Keratinocyte (primary cell): ENCODE data around the gene HEPN1. TPM values are rescaled to one million over a fixed set of nuclear protein-coding genes. Genes with fewer than 3 reads are reported as not detected.

ENCODE experiments used
- DNase-seq: peaks from one replicate; pipeline ENCODE4 v3.0.0-alpha.2; 2011; ENCODE audit warnings: low read depth, missing footprints, low spot score
- FAIRE-seq: peaks from 2 replicates; lab custom pipeline; 2011; peaks lifted over from hg19 to GRCh38; lab: Jason Lieb, UNC
- H2AFZ ChIP-seq: 2 replicates; pipeline ENCODE4 v1.6.0; 2012; ENCODE audit warnings: low read length, control low read depth, inconsistent platforms; ENCODE audit not compliant: control insufficient read depth
- H3K27ac ChIP-seq: 2 replicates; pipeline ENCODE4 v1.5.1; 2011; ENCODE audit warnings: low read length; ENCODE audit not compliant: control insufficient read depth, insufficient read depth
- H3K27me3 ChIP-seq: 3 replicates; pipeline ENCODE4 v1.6.0; 2011; ENCODE audit warnings: low read length; ENCODE audit not compliant: control insufficient read depth, insufficient read depth; ENCODE audit errors: extremely low read depth
- H3K36me3 ChIP-seq, 2 experiments: 2 replicates in 1 of 2; 3 replicates in 1 of 2; pipeline ENCODE4 v1.5.1; 2011; ENCODE audit warnings: low read length in 2 of 2, mild to moderate bottlenecking in 1 of 2; ENCODE audit not compliant: control insufficient read depth in 2 of 2, insufficient read depth in 2 of 2; ENCODE audit errors: extremely low read depth in 1 of 2
- H3K4me1 ChIP-seq: 3 replicates; pipeline ENCODE4 v1.5.1; 2011; ENCODE audit warnings: low read length; ENCODE audit not compliant: control insufficient read depth, insufficient read depth; ENCODE audit errors: extremely low read depth
- H3K4me2 ChIP-seq: 3 replicates; pipeline ENCODE4 v1.6.0; 2011; ENCODE audit warnings: low read depth, low read length; ENCODE audit not compliant: control insufficient read depth, insufficient read depth; ENCODE audit errors: extremely low read depth
- H3K4me3 ChIP-seq, 3 experiments: fragments of 200-600 bp in 1 of 3; sonication (generic) in 1 of 3; 2 replicates in 2 of 3; 3 replicates in 1 of 3; pipeline ENCODE4 v1.5.1; 2011 to 2016; ENCODE audit warnings: low read length in 3 of 3, mild to moderate bottlenecking in 3 of 3, control low read depth in 2 of 3, inconsistent platforms in 1 of 3, low read depth in 1 of 3, mixed read lengths in 1 of 3, mixed run types in 1 of 3, moderate library complexity in 1 of 3; ENCODE audit not compliant: control insufficient read depth in 2 of 3, insufficient read depth in 2 of 3; ENCODE audit errors: extremely low read depth in 1 of 3
- H3K79me2 ChIP-seq: 2 replicates; pipeline ENCODE4 v1.6.0; 2012; ENCODE audit warnings: low read length; ENCODE audit not compliant: control insufficient read depth, insufficient read depth
- H3K9ac ChIP-seq: 3 replicates; pipeline ENCODE4 v1.6.0; 2011; ENCODE audit warnings: low read length; ENCODE audit not compliant: control insufficient read depth, insufficient read depth; ENCODE audit errors: extremely low read depth
- H3K9me1 ChIP-seq: 3 replicates; pipeline ENCODE4 v1.6.0; 2011; ENCODE audit warnings: low read length; ENCODE audit not compliant: control insufficient read depth, insufficient read depth; ENCODE audit errors: extremely low read depth
- H3K9me3 ChIP-seq: 2 replicates; pipeline ENCODE4 v1.5.1; 2012; ENCODE audit warnings: low read depth, low read length; ENCODE audit not compliant: control insufficient read depth
- H4K20me1 ChIP-seq: 3 replicates; pipeline ENCODE4 v1.6.0; 2011; ENCODE audit warnings: low read length; ENCODE audit not compliant: control insufficient read depth, insufficient read depth; ENCODE audit errors: extremely low read depth
- CTCF ChIP-seq, 3 experiments: IDR thresholded peaks in 1 of 3; conservative IDR thresholded peaks in 1 of 3; optimal IDR thresholded peaks in 1 of 3; 2 replicates in 2 of 3; 3 replicates in 1 of 3; pipeline versions ENCODE3 to v1.5.1; 2011; ENCODE audit warnings: low read length in 3 of 3, mild to moderate bottlenecking in 3 of 3, moderate library complexity in 2 of 3, control low read depth in 1 of 3, inconsistent platforms in 1 of 3; ENCODE audit not compliant: insufficient read depth in 2 of 3; ENCODE audit errors: extremely low read depth in 1 of 3
- EZH2 ChIP-seq: IDR thresholded peaks from one replicate; pipeline ENCODE4 v1.6.1; 2012; ENCODE audit warnings: inconsistent platforms, mild to moderate bottlenecking, low read length, moderate library complexity
- dilution Hi-C: fragments of 300-500 bp; cut with MboI; formaldehyde crosslinking; loops from one replicate; pipeline ENCODE4 v1.7.0; 2020; ENCODE audit warnings: low sequenced_read_pairs; ENCODE audit not compliant: extremely low pct_ligation_motif_present
- polyA plus RNA-seq, 5 experiments: library from polyadenylated mRNA; depleted of rRNA in 3 of 5; stranded (reverse) in 3 of 5; stranded (forward) in 1 of 5; unstranded in 1 of 5; fragments of >200 nt; gene quantifications; 1 replicate in 1 of 5; 2 replicates in 3 of 5; 3 replicates in 1 of 5; pipeline versions ENCODE4 v1.2.1 to v1.2.3, GENCODE V29; 2011 to 2012; ENCODE audit warnings: missing spikeins in 2 of 5, low read depth in 1 of 5, low replicate concordance in 1 of 5

The HEPN1 gene
- polyA plus RNA-seq, 1 donor (not counting 4 experiments of a cell fraction or from before 2014, with no cell fraction given), result not detected

- no peak for FAIRE-seq
- dilution Hi-C loops, result no loop called here
- H2AFZ ChIP-seq, result no peak overlapping the region
Observed at GRCh38 chr11:124920356-124920755, 1.3 kb downstream of the HEPN1 start.

GRCh38 chr11:124920870-124921609 lies 2.0 kb downstream of the HEPN1 start:
- no peaks in the 10 kb centered on the region for H3K36me3 ChIP-seq
- FAIRE-seq (no peak), DNase-seq (no peak)
- peaks cover 16% of the 10 kb centered on the region for H3K27me3 ChIP-seq
- no peaks in the 10 kb centered on the region for H3K79me2 ChIP-seq
- peak overlapping the region; percentile 40 for H2AFZ ChIP-seq
- TF ChIP-seq EZH2 (no peak), CTCF (optimal IDR thresholded peaks at IDR 0.05 in 1 of 3, IDR thresholded peaks at IDR 0.05 in 1 of 3, conservative IDR thresholded peaks at IDR 0.05 in 1 of 3; ENCODE audit: extremely low read depth in 1 of 3, insufficient read depth in 2 of 3, low read length in 3 of 3) (no peak)
- H3K4me3 ChIP-seq, result no peak overlapping the region
- H3K27ac ChIP-seq, result no peak overlapping the region
- H3K9ac ChIP-seq, result no peak overlapping the region
- H3K9me3 ChIP-seq, result no peaks in the 10 kb centered on the region
- no peaks in the 10 kb centered on the region for H3K4me1 ChIP-seq
- dilution Hi-C loops, result no loop called here
- no peaks in the 10 kb centered on the region for H4K20me1 ChIP-seq
- H3K9me1 ChIP-seq, result no peaks in the 10 kb centered on the region
- peak overlapping the region; percentile 64 for H3K4me2 ChIP-seq

More at GRCh38 chr11:124920356-124920755, 1.3 kb downstream of the HEPN1 start:
- Histone ChIP-seq H3K9ac (no peak overlapping the region), H3K9me1 (no peaks in the 10 kb centered on the region), H3K4me3 (no peak overlapping the region), H3K4me2 (peak overlapping the region; percentile 64), H3K36me3 (no peaks in the 10 kb centered on the region), H3K79me2 (no peaks in the 10 kb centered on the region), H3K4me1 (no peaks in the 10 kb centered on the region), H3K27ac (no peak overlapping the region), H4K20me1 (no peaks in the 10 kb centered on the region), H3K27me3 (peaks cover 16% of the 10 kb centered on the region), H3K9me3 (no peaks in the 10 kb centered on the region)
- no peak for DNase-seq
- TF ChIP-seq EZH2, result no peak
- TF ChIP-seq CTCF (optimal IDR thresholded peaks at IDR 0.05 in 1 of 3, IDR thresholded peaks at IDR 0.05 in 1 of 3, conservative IDR thresholded peaks at IDR 0.05 in 1 of 3; ENCODE audit: extremely low read depth in 1 of 3, insufficient read depth in 2 of 3, low read length in 3 of 3), result no peak
